ENCODE data around the gene MED15.

Gene MED15

DNA sequence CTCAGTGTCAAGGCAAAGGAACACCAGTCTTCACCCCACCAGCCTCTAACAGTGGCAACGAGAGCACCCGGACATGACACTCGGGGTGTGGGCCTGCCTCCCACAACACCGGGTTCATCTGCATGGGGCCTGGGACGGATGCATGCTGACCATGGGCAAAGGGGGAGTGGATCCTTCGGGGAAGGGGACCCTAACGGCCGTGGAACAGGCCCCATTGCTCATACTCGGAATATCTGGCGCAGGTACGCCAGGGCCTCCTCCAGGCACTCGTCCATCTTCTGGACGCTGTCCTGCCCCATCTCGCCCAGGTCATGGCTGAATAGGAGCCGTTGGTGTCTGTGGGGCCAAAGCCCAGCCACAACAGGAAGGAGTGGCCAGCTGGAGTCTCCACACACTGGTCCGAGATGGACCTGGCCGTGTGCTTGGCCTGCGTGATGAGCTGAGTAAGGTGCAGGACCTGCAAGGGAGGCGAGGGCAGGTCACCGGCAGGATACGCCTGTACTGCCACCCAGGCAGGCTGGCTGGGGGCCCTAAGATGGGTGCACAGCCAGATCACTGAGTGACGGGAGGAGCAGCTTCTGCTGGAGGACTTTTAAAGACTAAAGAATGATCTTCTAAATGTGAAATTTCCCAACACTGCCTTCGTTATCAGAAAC, 96.8 kb downstream of the MED15 start:
- H3K27me3 ChIP-seq (ENCODE audit: control insufficient read depth in 2 of 2, insufficient read depth in 2 of 2, low read length in 2 of 2) = no peaks in the 10 kb centered on the region
- H3K4me3 ChIP-seq (ENCODE audit: low read length in 2 of 2) = no peak overlapping the region
- H3K27ac ChIP-seq (ENCODE audit: low read depth in 2 of 2, low read length in 2 of 2) = no peak overlapping the region
- no peaks in the 10 kb centered on the region for H3K36me3 ChIP-seq (ENCODE audit: control insufficient read depth in 2 of 2, insufficient read depth in 2 of 2, low read length in 2 of 2)
- H3K9me3 ChIP-seq (ENCODE audit: control insufficient read depth in 2 of 2, low read length in 2 of 2) = no peaks in the 10 kb centered on the region
- H3K4me1 ChIP-seq (ENCODE audit: control insufficient read depth in 2 of 2, insufficient read depth in 2 of 2, low read length in 2 of 2) = peaks cover 0 to 3% of the 10 kb centered on the region in 2 donors
- H3K9ac ChIP-seq (ENCODE audit: low read depth in 1 of 2, low read length in 2 of 2) = no peak overlapping the region

DNA sequence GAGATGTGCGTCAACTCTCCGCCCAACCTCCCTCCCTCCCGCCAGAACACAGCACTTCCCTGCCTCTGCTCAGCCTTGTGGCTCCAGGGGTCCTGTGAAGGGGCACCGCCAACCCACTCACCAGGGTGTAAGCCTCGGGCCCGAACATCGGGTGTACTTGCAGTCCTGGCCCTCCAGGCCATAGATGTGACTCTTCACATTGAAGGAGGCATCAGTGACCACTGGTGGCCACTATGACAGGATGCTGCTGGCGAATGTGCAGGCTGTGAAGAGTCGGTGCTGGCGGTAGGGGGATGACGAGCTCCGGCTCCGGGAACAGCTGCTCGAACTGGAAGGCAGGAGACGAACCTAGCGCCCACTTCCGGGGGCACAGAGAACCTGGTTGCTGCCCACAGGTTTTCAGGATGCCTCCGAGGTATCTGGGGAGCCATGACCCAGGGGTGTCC, 97.4 kb downstream of the MED15 start:
- Histone ChIP-seq H3K4me3 (ENCODE audit: low read length in 2 of 2) (no peak overlapping the region), H3K27me3 (ENCODE audit: control insufficient read depth in 2 of 2, insufficient read depth in 2 of 2, low read length in 2 of 2) (no peaks in the 10 kb centered on the region), H3K9ac (ENCODE audit: low read depth in 1 of 2, low read length in 2 of 2) (no peak overlapping the region), H3K4me1 (ENCODE audit: control insufficient read depth in 2 of 2, insufficient read depth in 2 of 2, low read length in 2 of 2) (peaks cover 0 to 3% of the 10 kb centered on the region in 2 donors), H3K36me3 (ENCODE audit: control insufficient read depth in 2 of 2, insufficient read depth in 2 of 2, low read length in 2 of 2) (no peaks in the 10 kb centered on the region), H3K9me3 (ENCODE audit: control insufficient read depth in 2 of 2, low read length in 2 of 2) (no peaks in the 10 kb centered on the region), H3K27ac (ENCODE audit: low read depth in 2 of 2, low read length in 2 of 2) (no peak overlapping the region)

DNA sequence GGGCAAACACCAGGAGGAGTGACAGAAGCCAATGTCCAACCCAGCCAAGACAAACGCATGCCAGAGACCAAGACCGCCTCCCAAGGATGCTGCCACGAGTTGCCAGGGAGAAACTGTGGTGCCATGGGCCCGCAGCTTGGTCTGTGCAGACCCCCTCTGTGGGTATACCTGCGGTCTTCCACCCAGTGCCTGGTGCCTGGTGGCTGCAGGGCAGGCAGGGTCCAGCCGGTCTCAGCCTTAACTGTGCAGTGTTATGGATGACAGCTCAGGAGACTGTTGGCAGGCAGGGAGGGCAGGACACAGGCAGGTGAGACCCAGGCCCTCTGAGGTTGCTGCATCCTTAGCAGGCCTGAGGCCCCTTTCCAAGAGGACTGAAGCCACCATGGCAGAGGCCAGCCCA, 97.9 kb downstream of the MED15 start:
- Histone ChIP-seq H3K36me3 (ENCODE audit: control insufficient read depth in 2 of 2, insufficient read depth in 2 of 2, low read length in 2 of 2) (no peaks in the 10 kb centered on the region), H3K27ac (ENCODE audit: low read depth in 2 of 2, low read length in 2 of 2) (no peak overlapping the region), H3K4me1 (ENCODE audit: control insufficient read depth in 2 of 2, insufficient read depth in 2 of 2, low read length in 2 of 2) (peaks cover 0 to 3% of the 10 kb centered on the region in 2 donors)

DNA sequence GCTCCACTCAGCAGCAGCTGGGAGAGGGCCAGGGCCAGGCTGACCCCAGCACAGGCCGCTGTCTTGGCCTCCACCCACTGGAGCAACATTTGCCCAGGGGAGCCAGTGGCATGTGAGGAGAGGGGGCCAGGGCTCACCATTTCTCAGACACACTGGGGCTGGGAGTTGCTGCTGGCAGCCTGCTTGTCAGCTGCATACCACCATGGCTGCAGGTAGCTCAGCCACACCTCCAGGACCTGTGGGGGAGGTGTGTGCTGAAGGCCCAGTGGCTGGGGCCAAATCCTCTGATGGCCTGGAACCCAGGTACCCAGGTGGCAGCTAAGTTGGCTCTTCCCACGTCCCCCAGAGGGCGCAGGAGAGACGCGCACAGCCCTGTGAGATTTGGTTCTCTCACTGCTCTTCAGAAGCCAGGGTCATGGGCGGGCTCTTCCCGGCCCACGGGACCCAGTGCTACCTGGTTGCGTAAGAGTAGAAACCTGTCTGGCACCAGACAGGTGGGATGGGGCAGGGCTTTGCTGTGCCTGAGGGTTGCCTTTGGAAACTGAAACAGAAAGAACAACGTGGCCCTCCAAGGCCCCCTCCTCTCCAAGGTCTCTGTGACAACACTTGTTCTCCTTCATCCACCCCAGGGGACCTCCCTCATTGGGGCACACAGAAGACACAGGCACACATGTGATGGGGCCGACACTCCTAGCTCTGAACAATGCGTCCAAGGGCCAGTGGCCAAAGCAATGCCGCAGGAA, 98.8 kb downstream of the MED15 start:
- Histone ChIP-seq H3K9me3 (ENCODE audit: control insufficient read depth in 2 of 2, low read length in 2 of 2) (no peaks in the 10 kb centered on the region), H3K36me3 (ENCODE audit: control insufficient read depth in 2 of 2, insufficient read depth in 2 of 2, low read length in 2 of 2) (no peaks in the 10 kb centered on the region), H3K4me3 (ENCODE audit: low read length in 2 of 2) (no peak overlapping the region), H3K9ac (ENCODE audit: low read depth in 1 of 2, low read length in 2 of 2) (no peak overlapping the region), H3K4me1 (ENCODE audit: control insufficient read depth in 2 of 2, insufficient read depth in 2 of 2, low read length in 2 of 2) (peaks cover 0 to 3% of the 10 kb centered on the region in 2 donors), H3K27me3 (ENCODE audit: control insufficient read depth in 2 of 2, insufficient read depth in 2 of 2, low read length in 2 of 2) (no peaks in the 10 kb centered on the region), H3K27ac (ENCODE audit: low read depth in 2 of 2, low read length in 2 of 2) (no peak overlapping the region)

More for the DNA sequence above, 97.9 kb downstream of the MED15 start:
- no peak overlapping the region for H3K9ac ChIP-seq (ENCODE audit: low read depth in 1 of 2, low read length in 2 of 2)
- no peaks in the 10 kb centered on the region for H3K27me3 ChIP-seq (ENCODE audit: control insufficient read depth in 2 of 2, insufficient read depth in 2 of 2, low read length in 2 of 2)
- H3K9me3 ChIP-seq (ENCODE audit: control insufficient read depth in 2 of 2, low read length in 2 of 2) = no peaks in the 10 kb centered on the region
- no peak overlapping the region for H3K4me3 ChIP-seq (ENCODE audit: low read length in 2 of 2)

DNA sequence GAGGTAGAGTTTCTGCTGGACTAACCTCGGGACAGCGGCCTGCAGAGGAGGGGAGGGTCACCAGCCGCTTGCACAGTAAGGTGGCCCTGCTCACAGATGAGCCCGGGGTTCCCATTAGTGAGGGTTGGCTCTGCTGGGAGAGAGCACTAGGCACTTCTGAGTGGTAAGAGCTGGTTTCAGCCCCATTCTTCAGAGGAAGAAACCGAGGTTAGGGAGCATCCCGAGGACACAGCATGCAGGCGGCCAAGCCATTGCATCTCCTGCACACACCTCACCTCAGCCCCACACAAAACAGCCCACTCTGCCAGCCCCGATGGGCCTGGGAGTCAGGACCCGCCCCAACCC, 99.3 kb downstream of the MED15 start:
- no peak overlapping the region for H3K4me3 ChIP-seq (ENCODE audit: low read length in 2 of 2)

DNA sequence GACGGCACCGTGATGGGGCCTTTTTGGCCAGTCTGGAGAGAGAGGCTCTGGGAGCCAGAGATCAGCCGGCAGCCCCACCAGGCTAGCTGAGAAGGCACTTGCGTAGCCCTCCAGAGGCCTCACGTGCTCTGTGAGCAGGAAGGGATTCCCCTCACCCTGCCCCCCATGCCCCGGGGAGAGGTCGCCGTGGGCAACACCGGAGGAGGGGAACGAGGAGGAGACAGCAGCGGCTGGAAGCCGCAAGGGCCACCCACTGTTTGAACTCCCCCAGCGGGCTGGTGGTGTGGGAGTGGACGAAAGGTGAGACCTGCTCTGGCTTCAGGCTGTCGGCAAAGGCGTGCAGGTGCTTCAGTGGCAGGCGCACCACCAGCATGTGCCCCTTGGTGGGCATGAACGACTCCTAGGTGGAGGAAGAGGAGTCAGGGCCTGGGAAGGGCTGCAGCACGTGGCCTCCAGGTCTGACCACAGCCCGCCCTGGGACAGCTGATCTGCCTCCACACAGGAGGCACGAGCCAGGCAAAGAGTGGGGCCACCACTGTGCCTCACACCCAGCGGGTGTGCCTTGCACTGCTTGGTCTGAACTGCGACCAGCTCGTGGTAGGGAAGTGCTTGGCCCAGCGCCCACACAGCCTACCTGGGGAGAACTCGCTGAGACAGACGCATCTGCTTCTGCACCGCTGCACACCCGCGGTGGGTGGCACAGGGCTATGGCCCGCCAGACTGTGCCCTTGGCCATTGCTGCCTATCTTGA, 99.9 kb downstream of the MED15 start:
- peaks cover 0 to 3% of the 10 kb centered on the region in 2 donors for H3K4me1 ChIP-seq (ENCODE audit: control insufficient read depth in 2 of 2, insufficient read depth in 2 of 2, low read length in 2 of 2)
- H3K27me3 ChIP-seq (ENCODE audit: control insufficient read depth in 2 of 2, insufficient read depth in 2 of 2, low read length in 2 of 2) = no peaks in the 10 kb centered on the region
- no peak overlapping the region for H3K9ac ChIP-seq (ENCODE audit: low read depth in 1 of 2, low read length in 2 of 2)
- H3K4me3 ChIP-seq (ENCODE audit: low read length in 2 of 2) = no peak overlapping the region
- no peaks in the 10 kb centered on the region for H3K36me3 ChIP-seq (ENCODE audit: control insufficient read depth in 2 of 2, insufficient read depth in 2 of 2, low read length in 2 of 2)
- H3K27ac ChIP-seq (ENCODE audit: low read depth in 2 of 2, low read length in 2 of 2) = no peak overlapping the region
- no peaks in the 10 kb centered on the region for H3K9me3 ChIP-seq (ENCODE audit: control insufficient read depth in 2 of 2, low read length in 2 of 2)

More for the DNA sequence above, 99.3 kb downstream of the MED15 start:
- Histone ChIP-seq H3K4me1 (ENCODE audit: control insufficient read depth in 2 of 2, insufficient read depth in 2 of 2, low read length in 2 of 2) (peaks cover 0 to 3% of the 10 kb centered on the region in 2 donors), H3K27me3 (ENCODE audit: control insufficient read depth in 2 of 2, insufficient read depth in 2 of 2, low read length in 2 of 2) (no peaks in the 10 kb centered on the region), H3K9me3 (ENCODE audit: control insufficient read depth in 2 of 2, low read length in 2 of 2) (no peaks in the 10 kb centered on the region), H3K36me3 (ENCODE audit: control insufficient read depth in 2 of 2, insufficient read depth in 2 of 2, low read length in 2 of 2) (no peaks in the 10 kb centered on the region), H3K27ac (ENCODE audit: low read depth in 2 of 2, low read length in 2 of 2) (no peak overlapping the region), H3K9ac (ENCODE audit: low read depth in 1 of 2, low read length in 2 of 2) (no peak overlapping the region)

DNA sequence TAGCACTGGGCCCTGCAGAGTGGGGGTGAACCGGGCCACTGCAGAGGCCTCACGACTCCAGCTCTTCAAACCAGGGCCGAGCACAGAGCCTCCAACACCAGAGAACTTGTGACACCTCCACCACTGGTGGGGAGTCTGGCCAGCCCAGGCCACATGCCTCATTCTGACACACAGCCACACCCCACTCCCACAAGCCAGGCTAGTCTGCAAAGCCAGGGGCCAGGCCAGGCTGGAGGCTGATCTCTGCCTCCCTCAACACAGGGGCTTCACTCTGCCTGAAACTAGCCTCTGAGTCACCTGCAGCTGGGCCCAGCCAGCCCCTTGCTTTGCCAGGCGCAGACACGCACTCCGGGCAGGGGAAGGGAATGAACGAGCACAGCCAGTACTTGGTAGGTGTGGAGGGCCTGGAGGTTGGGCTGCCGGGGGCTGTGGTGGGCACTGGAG, 102.9 kb downstream of the MED15 start:
- no peaks in the 10 kb centered on the region for H3K27me3 ChIP-seq (ENCODE audit: control insufficient read depth in 2 of 2, insufficient read depth in 2 of 2, low read length in 2 of 2)
- H3K9me3 ChIP-seq (ENCODE audit: control insufficient read depth in 2 of 2, low read length in 2 of 2) = no peaks in the 10 kb centered on the region
- no peak overlapping the region for H3K27ac ChIP-seq (ENCODE audit: low read depth in 2 of 2, low read length in 2 of 2)
- peaks cover 0 to 3% of the 10 kb centered on the region in 2 donors for H3K4me1 ChIP-seq (ENCODE audit: control insufficient read depth in 2 of 2, insufficient read depth in 2 of 2, low read length in 2 of 2)
- no peak overlapping the region for H3K4me3 ChIP-seq (ENCODE audit: low read length in 2 of 2)
- H3K9ac ChIP-seq (ENCODE audit: low read depth in 1 of 2, low read length in 2 of 2) = no peak overlapping the region
- H3K36me3 ChIP-seq (ENCODE audit: control insufficient read depth in 2 of 2, insufficient read depth in 2 of 2, low read length in 2 of 2) = no peaks in the 10 kb centered on the region

DNA sequence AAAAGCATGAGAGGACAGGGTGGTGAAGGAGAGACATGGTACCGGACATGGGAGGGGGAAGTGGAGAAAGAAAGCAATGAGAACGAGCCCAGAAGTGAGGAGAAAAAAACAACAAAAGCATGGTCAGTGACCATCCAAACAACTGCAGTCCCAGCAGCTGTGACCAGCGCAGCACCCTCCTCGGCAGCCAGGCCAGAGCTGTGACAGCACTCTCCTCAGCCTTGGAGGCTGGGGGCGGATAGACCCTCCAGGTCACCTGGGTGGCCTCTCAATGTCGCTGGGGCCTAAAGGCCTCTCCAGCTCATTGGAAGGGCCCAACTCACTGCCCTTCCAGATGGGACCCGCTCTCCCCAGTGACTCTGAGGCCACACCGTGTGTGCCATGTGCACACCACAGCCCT, 103.3 kb downstream of the MED15 start:
- Histone ChIP-seq H3K4me3 (ENCODE audit: low read length in 2 of 2) (no peak overlapping the region), H3K27ac (ENCODE audit: low read depth in 2 of 2, low read length in 2 of 2) (no peak overlapping the region), H3K36me3 (ENCODE audit: control insufficient read depth in 2 of 2, insufficient read depth in 2 of 2, low read length in 2 of 2) (no peaks in the 10 kb centered on the region), H3K4me1 (ENCODE audit: control insufficient read depth in 2 of 2, insufficient read depth in 2 of 2, low read length in 2 of 2) (peaks cover 0 to 3% of the 10 kb centered on the region in 2 donors), H3K9ac (ENCODE audit: low read depth in 1 of 2, low read length in 2 of 2) (no peak overlapping the region), H3K27me3 (ENCODE audit: control insufficient read depth in 2 of 2, insufficient read depth in 2 of 2, low read length in 2 of 2) (no peaks in the 10 kb centered on the region), H3K9me3 (ENCODE audit: control insufficient read depth in 2 of 2, low read length in 2 of 2) (no peaks in the 10 kb centered on the region)

DNA sequence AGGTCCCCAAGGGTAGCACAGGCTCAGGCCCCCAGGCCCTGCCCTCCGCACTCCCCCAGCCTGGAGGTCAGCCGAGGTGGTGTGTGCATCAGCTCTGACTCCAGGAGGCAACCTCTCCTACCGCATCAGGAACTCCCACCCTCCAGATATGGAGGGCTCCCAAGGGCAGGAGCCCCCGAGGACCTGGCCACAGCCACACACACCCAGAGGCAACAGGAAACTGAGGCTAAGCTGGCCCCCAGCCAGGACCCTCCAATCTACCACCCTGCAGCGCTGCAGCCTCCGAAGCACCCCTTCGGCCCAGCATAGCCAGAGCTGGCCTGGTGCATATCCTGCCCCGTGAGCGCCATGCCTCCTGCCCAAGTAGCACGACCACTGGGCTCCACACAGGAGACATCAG, 104.0 kb downstream of the MED15 start:
- H3K9me3 ChIP-seq (ENCODE audit: control insufficient read depth in 2 of 2, low read length in 2 of 2) = no peaks in the 10 kb centered on the region
- H3K4me3 ChIP-seq (ENCODE audit: low read length in 2 of 2) = no peak overlapping the region
- H3K27me3 ChIP-seq (ENCODE audit: control insufficient read depth in 2 of 2, insufficient read depth in 2 of 2, low read length in 2 of 2) = no peaks in the 10 kb centered on the region
- peaks cover 0 to 2% of the 10 kb centered on the region in 2 donors for H3K4me1 ChIP-seq (ENCODE audit: control insufficient read depth in 2 of 2, insufficient read depth in 2 of 2, low read length in 2 of 2)
- H3K9ac ChIP-seq (ENCODE audit: low read depth in 1 of 2, low read length in 2 of 2) = no peak overlapping the region
- no peak overlapping the region for H3K27ac ChIP-seq (ENCODE audit: low read depth in 2 of 2, low read length in 2 of 2)
- no peaks in the 10 kb centered on the region for H3K36me3 ChIP-seq (ENCODE audit: control insufficient read depth in 2 of 2, insufficient read depth in 2 of 2, low read length in 2 of 2)

DNA sequence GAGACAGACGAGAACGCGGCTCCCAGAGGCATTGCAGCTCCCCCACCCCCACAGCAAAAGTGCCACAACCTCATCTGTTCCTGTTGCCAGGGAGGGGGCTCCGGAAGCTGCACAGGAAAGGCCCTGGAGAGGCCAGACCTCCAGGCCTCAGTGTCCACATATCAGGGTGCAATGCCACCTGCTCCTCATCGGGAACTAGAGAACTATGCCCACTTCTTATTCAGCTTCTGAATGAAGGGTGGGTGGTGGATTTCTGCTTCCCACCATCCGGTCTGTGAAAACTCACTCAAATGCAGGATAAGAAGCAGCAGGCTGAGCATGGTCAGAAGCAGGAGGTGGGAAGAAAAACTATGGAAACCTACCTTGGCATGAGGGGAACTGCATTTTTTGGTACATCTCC, 105.9 kb downstream of the MED15 start:
- Histone ChIP-seq H3K9me3 (ENCODE audit: control insufficient read depth in 2 of 2, low read length in 2 of 2) (no peaks in the 10 kb centered on the region), H3K9ac (ENCODE audit: low read depth in 1 of 2, low read length in 2 of 2) (no peak overlapping the region), H3K36me3 (ENCODE audit: control insufficient read depth in 2 of 2, insufficient read depth in 2 of 2, low read length in 2 of 2) (no peaks in the 10 kb centered on the region), H3K4me1 (ENCODE audit: control insufficient read depth in 2 of 2, insufficient read depth in 2 of 2, low read length in 2 of 2) (no peaks in the 10 kb centered on the region), H3K4me3 (ENCODE audit: low read length in 2 of 2) (no peak overlapping the region), H3K27ac (ENCODE audit: low read depth in 2 of 2, low read length in 2 of 2) (no peak overlapping the region), H3K27me3 (ENCODE audit: control insufficient read depth in 2 of 2, insufficient read depth in 2 of 2, low read length in 2 of 2) (no peaks in the 10 kb centered on the region)

Measured in mucosa of rectum (tissue), 2 donors.